Uterus (tissue), 2 donors: ENCODE data around the gene TRPC4AP.

Source experiments
- POLR2A ChIP-seq, 2 donors: fragments of 450-650 bp; IDR thresholded peaks; one replicate each; pipeline ENCODE4 v1.6.1; 2016; ENCODE audit warnings: antibody characterized with exemption in 2 of 2, mild to moderate bottlenecking in 1 of 2, moderate library complexity in 1 of 2
- TF ChIP-seq, protein P1 (sequence below), 4 experiments: fragments of 200-600 bp in 2 of 4; fragments of 450-650 bp in 2 of 4; sonication (generic) in 2 of 4; IDR thresholded peaks; one replicate each; pipeline ENCODE4 v1.5.1; 2016 to 2019; ENCODE audit warnings: antibody characterized with exemption in 4 of 4, mild to moderate bottlenecking in 2 of 4, moderate library complexity in 1 of 4

DNA sequence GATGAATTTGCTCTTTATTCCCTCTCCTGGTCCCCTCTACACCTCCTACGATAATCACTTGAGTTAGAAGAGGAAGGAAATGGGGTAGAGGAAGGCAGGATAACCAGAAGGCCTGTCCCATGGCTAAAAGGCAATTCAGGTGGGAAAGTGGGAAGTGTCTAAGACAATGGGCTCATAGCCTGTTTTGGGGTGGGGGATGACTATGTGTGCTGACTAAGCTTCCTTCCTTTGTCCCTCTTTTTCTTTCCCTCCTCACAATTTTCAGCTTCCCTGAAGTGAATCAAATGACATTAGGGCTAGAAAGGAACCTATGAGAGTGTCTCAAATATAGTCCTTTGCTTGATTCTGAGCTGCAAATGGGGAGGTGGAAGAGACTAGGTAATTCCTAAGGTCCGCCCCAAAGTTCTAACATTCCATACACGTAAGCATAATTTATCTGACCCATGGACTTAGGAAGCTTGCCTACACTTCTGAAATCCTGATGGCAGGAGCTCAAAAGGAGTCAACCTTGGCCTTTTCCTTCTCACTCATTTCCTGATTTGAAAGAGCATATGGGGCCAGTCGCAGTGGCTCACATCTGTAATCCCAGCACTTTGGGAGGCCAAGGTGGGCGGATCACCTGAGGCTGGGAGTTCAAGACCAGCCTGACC, 30.3 kb upstream of the TRPC4AP start:
- TF ChIP-seq, protein P1, sequence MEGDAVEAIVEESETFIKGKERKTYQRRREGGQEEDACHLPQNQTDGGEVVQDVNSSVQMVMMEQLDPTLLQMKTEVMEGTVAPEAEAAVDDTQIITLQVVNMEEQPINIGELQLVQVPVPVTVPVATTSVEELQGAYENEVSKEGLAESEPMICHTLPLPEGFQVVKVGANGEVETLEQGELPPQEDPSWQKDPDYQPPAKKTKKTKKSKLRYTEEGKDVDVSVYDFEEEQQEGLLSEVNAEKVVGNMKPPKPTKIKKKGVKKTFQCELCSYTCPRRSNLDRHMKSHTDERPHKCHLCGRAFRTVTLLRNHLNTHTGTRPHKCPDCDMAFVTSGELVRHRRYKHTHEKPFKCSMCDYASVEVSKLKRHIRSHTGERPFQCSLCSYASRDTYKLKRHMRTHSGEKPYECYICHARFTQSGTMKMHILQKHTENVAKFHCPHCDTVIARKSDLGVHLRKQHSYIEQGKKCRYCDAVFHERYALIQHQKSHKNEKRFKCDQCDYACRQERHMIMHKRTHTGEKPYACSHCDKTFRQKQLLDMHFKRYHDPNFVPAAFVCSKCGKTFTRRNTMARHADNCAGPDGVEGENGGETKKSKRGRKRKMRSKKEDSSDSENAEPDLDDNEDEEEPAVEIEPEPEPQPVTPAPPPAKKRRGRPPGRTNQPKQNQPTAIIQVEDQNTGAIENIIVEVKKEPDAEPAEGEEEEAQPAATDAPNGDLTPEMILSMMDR (IDR thresholded peaks at IDR 0.05) = no peak
- no peak for TF ChIP-seq POLR2A (IDR thresholded peaks at IDR 0.05)
